Measurements from ENCODE around the gene SORCS2. TPM values are rescaled to one million over a fixed set of nuclear protein-coding genes. Genes with fewer than 3 reads are reported as not detected.

SORCS2 gene
- total and polyA plus RNA-seq, 2 experiments from 2014 or later: 0.92 to 6.9 TPM

DNA sequence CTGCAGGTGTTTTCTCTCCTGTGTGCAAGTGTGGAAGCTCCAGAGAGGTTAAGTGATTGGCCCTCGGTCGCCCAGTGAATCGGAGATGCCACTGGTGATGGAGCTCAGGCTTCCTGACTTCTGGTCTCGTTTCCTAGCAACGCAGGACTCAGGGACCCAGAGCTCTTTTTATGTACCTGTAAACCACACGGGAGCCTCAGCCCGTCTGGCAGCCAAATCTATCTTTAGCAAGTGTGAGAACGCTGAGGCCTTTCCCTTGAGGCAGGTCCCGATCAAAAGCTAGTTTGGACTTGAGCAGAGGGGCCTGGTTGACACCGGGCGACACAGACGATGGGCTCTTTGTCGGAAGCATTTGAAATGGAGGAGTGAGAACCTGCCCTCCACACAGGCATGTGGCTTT, 116.8 kb downstream of the SORCS2 start:
- Histone ChIP-seq H3K4me1 (ENCODE audit: low read depth) (no peaks in the 10 kb centered on the region), H3K27ac (no peak overlapping the region), H3K36me3 (no peaks in the 10 kb centered on the region), H3K4me3 (no peak overlapping the region), H3K9me3 (ENCODE audit: low read depth) (no peaks in the 10 kb centered on the region), H3K27me3 (no peaks in the 10 kb centered on the region)
- DNase-seq (ENCODE audit: low read depth in 1 of 2, low spot score in 1 of 2): peak in 1 of 2 donors; percentile 43
- TF ChIP-seq, protein P1, sequence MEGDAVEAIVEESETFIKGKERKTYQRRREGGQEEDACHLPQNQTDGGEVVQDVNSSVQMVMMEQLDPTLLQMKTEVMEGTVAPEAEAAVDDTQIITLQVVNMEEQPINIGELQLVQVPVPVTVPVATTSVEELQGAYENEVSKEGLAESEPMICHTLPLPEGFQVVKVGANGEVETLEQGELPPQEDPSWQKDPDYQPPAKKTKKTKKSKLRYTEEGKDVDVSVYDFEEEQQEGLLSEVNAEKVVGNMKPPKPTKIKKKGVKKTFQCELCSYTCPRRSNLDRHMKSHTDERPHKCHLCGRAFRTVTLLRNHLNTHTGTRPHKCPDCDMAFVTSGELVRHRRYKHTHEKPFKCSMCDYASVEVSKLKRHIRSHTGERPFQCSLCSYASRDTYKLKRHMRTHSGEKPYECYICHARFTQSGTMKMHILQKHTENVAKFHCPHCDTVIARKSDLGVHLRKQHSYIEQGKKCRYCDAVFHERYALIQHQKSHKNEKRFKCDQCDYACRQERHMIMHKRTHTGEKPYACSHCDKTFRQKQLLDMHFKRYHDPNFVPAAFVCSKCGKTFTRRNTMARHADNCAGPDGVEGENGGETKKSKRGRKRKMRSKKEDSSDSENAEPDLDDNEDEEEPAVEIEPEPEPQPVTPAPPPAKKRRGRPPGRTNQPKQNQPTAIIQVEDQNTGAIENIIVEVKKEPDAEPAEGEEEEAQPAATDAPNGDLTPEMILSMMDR (IDR thresholded peaks at IDR 0.05; ENCODE audit: low read depth, low read length): no peak

DNA sequence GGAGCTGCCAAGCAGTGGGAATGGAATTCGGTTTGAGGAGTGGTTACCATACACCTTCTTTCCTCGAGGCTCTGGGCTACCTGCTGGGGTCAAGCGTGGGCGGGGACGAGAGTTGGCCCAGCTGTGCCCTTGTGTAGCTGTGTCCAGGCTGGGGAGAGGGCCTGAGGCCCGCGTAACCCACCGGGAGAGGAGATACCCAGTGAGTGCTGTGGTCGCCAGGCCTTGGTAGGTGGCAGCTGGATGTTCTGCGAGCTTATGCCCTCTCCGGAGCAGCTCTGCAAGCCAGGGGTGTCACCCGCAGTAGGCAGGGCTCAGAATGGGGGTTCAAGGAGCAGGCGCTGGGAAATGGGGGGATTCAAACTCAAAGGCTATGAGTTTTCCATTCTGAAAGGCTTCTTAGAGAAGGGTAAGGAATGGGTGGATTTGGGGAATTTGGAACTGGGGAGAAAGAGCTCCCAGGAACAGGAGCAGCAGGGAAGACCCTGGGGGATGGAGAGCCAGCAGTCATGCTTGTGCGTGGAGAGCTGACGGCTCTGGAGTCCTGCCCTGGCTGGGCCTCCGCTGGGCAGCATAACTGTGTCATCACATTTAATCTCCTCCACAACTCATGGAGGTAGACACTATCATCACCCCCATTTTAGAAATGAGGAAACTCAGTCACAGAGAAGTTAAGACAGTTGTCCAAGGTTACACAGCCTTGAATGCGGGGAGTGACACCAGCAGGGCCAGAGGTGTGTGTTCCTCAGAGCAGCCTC, 117.5 kb downstream of the SORCS2 start:
- Histone ChIP-seq H3K36me3 (no peaks in the 10 kb centered on the region), H3K27me3 (no peaks in the 10 kb centered on the region), H3K9me3 (ENCODE audit: low read depth) (no peaks in the 10 kb centered on the region), H3K4me1 (ENCODE audit: low read depth) (no peaks in the 10 kb centered on the region), H3K4me3 (no peak overlapping the region), H3K27ac (no peak overlapping the region)
- DNase-seq (ENCODE audit: low read depth in 1 of 2, low spot score in 1 of 2): no peak
- TF ChIP-seq, protein P1 (IDR thresholded peaks at IDR 0.05; ENCODE audit: low read depth, low read length): no peak

DNA sequence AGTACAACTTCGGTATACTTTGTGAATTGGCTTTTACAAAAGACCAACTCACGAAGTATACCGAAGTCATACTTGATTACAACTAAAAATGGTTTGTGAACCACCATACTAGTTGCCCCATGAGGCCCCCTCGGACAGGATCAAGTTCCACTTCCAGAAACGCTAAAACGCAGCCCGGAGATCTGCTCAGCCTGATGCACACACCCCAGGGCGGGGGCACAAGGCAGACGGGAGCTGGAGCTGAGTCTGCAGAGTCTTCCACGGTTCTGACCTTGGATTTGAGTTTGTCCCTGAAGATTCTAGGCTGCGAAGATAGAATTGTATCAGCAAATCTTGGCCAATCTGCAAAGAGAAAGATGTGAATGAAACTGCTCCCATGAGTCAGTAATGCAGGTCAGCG, 118.1 kb downstream of the SORCS2 start:
- no peaks in the 10 kb centered on the region for H3K4me1 ChIP-seq (ENCODE audit: low read depth)

DNA sequence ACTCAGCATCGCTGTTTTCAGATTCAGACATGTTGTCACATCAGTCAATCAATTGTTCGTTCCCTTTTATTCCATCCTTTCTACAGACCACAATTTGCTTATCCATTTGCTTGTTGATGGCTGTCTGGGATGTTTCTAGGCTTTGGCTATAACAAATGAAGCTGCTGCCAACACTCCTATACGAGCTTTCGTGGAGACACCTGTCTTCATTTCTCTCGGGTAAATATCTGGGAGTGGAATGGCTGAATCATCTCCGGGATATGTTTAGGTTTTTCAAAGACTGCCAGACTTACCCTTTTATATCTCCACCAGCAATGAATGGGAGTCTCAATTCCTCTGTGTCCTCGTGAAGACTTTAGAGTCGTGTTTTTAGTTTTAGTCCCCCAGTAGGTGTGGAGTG, 118.9 kb downstream of the SORCS2 start:
- Histone ChIP-seq H3K36me3 (no peaks in the 10 kb centered on the region), H3K4me3 (no peak overlapping the region), H3K27ac (no peak overlapping the region), H3K9me3 (ENCODE audit: low read depth) (no peaks in the 10 kb centered on the region), H3K4me1 (ENCODE audit: low read depth) (no peaks in the 10 kb centered on the region), H3K27me3 (no peaks in the 10 kb centered on the region)
- TF ChIP-seq, protein P1 (IDR thresholded peaks at IDR 0.05; ENCODE audit: low read depth, low read length): no peak
- DNase-seq (ENCODE audit: low read depth in 1 of 2, low spot score in 1 of 2): no peak

More for the DNA sequence above, 118.1 kb downstream of the SORCS2 start:
- Histone ChIP-seq H3K36me3 (no peaks in the 10 kb centered on the region), H3K4me3 (no peak overlapping the region), H3K9me3 (ENCODE audit: low read depth) (no peaks in the 10 kb centered on the region), H3K27me3 (no peaks in the 10 kb centered on the region), H3K27ac (no peak overlapping the region)
- no peak for DNase-seq (ENCODE audit: low read depth in 1 of 2, low spot score in 1 of 2)
- TF ChIP-seq, protein P1 (IDR thresholded peaks at IDR 0.05; ENCODE audit: low read depth, low read length): no peak

DNA sequence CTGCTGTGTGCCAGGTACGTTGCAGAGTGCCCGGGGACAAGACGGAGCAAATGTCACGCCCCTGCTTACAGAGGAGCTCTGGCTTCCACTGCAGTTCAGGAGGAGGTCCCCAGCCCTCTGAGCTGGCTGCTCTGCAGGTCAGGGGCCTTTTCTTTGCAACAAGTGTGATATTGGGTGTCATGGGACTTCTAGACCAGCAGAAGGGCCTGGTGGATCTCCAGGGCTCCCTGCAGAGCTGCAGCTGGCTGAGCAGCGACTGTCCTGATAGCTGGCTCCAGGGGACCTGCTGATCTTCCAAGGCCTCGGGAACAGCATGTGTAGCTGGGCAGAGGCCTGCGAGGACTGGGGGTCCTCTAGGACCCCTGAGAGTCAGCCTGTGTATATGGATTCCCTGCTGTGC, 120.4 kb downstream of the SORCS2 start:
- TF ChIP-seq, protein P1 (IDR thresholded peaks at IDR 0.05; ENCODE audit: low read depth, low read length): no peak
- Histone ChIP-seq H3K36me3 (no peaks in the 10 kb centered on the region), H3K4me1 (ENCODE audit: low read depth) (no peaks in the 10 kb centered on the region)

More for the DNA sequence above, 120.4 kb downstream of the SORCS2 start:
- Histone ChIP-seq H3K9me3 (ENCODE audit: low read depth) (no peaks in the 10 kb centered on the region), H3K4me3 (no peak overlapping the region), H3K27me3 (no peaks in the 10 kb centered on the region), H3K27ac (no peak overlapping the region)
- no peak for DNase-seq (ENCODE audit: low read depth in 1 of 2, low spot score in 1 of 2)

Data from cardiac muscle cell (in vitro differentiated cells and primary cell).